Measurements from ENCODE around the gene EVI5.

DNA sequence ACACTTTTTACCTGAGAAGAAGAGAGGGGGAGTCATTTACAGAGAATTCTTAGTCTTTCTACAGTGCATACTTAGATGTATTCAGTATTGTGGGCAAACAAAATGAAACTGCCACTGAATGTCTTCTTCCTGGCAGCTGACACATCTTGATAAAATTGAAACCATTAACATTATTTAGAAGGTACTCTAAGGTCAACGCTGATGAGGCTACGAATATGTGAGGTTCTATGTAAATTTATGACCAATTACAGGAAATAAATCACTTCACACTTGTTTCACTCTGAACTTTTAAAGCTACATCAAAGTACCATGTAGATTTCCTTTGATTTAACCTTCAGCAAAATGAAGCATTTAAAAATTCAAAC, 246.9 kb downstream of the EVI5 start:
- TF ChIP-seq, protein P1, sequence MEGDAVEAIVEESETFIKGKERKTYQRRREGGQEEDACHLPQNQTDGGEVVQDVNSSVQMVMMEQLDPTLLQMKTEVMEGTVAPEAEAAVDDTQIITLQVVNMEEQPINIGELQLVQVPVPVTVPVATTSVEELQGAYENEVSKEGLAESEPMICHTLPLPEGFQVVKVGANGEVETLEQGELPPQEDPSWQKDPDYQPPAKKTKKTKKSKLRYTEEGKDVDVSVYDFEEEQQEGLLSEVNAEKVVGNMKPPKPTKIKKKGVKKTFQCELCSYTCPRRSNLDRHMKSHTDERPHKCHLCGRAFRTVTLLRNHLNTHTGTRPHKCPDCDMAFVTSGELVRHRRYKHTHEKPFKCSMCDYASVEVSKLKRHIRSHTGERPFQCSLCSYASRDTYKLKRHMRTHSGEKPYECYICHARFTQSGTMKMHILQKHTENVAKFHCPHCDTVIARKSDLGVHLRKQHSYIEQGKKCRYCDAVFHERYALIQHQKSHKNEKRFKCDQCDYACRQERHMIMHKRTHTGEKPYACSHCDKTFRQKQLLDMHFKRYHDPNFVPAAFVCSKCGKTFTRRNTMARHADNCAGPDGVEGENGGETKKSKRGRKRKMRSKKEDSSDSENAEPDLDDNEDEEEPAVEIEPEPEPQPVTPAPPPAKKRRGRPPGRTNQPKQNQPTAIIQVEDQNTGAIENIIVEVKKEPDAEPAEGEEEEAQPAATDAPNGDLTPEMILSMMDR (IDR thresholded peaks at IDR 0.05): no peak
- TF ChIP-seq POLR2A (IDR thresholded peaks at IDR 0.05): no peak

Measured in adrenal gland (tissue), 5 donors.